ENCODE data around the gene NTSR2. TPM values are rescaled to one million over a fixed set of nuclear protein-coding genes. Genes with fewer than 3 reads are reported as not detected.
"Not testable (repeated sequence)": the region's sequence is repeated elsewhere in the genome, so short reads cannot be mapped to it uniquely, and the experiment has no call there.

The NTSR2 gene
- total and polyA plus RNA-seq, 8 donors: not detected

GRCh38 chr2:11661891-11662435 is 8.0 kb downstream of the NTSR2 start:
- H3K36me3 ChIP-seq: no peaks in the 10 kb centered on the region
- H3K9me3 ChIP-seq: no peaks in the 10 kb centered on the region
- intact Hi-C loops (cut with DNase I): no loop called here
- no peaks in the 10 kb centered on the region for H3K27me3 ChIP-seq
- TF ChIP-seq CTCF (IDR thresholded peaks at IDR 0.05): no peak
- no peak overlapping the region for H3K4me3 ChIP-seq
- 81 to 82% methylated on average over 18 of the region's 18 CpGs for WGBS, 2 donors
- FAIRE-seq (no peak), DNase-seq (no peak), ATAC-seq (no peak)
- no peak overlapping the region for H3K27ac ChIP-seq
- no peaks in the 10 kb centered on the region for H3K4me1 ChIP-seq

GRCh38 chr2:11660396-11660795 is 9.6 kb downstream of the NTSR2 start:
- intact Hi-C loops (cut with DNase I): not testable (repeated sequence)

GRCh38 chr2:11659851-11660250 is 10.1 kb downstream of the NTSR2 start:
- DNase-seq (no peak), FAIRE-seq (no peak), ATAC-seq (no peak)
- H3K27me3 ChIP-seq: no peaks in the 10 kb centered on the region
- H3K4me1 ChIP-seq: no peaks in the 10 kb centered on the region
- 89% methylated on average over 10 of the region's 10 CpGs for WGBS, 2 donors
- no peak for TF ChIP-seq CTCF (IDR thresholded peaks at IDR 0.05)
- H3K27ac ChIP-seq: no peak overlapping the region
- H3K9me3 ChIP-seq: no peaks in the 10 kb centered on the region
- H3K36me3 ChIP-seq: no peaks in the 10 kb centered on the region
- no peak overlapping the region for H3K4me3 ChIP-seq
- intact Hi-C loops (cut with DNase I): no loop called here

More at GRCh38 chr2:11660396-11660795, 9.6 kb downstream of the NTSR2 start:
- not testable (repeated sequence) for ATAC-seq, H3K27me3 ChIP-seq, H3K9me3 ChIP-seq, FAIRE-seq, DNase-seq, H3K4me1 ChIP-seq, H3K4me3 ChIP-seq, H3K27ac ChIP-seq, H3K36me3 ChIP-seq
- 83 to 95% methylated on average over 2 of the region's 2 CpGs for WGBS, 2 donors

- no peak overlapping the region for H3K27ac ChIP-seq
- WGBS, 2 donors: 71 to 83% methylated on average over 11 of the region's 11 CpGs
- no peak for DNase-seq
Measured at GRCh38 chr2:11659115-11659475, 10.9 kb downstream of the NTSR2 start.

GRCh38 chr2:11658208-11659114 is 11.5 kb downstream of the NTSR2 start:
- intact Hi-C loops (cut with DNase I): no loop called here
- H3K27me3 ChIP-seq: no peaks in the 10 kb centered on the region
- ATAC-seq (no peak), FAIRE-seq (no peak), DNase-seq (no peak)
- WGBS, 2 donors: 73 to 82% methylated on average over 19 of the region's 19 CpGs
- H3K27ac ChIP-seq: no peak overlapping the region
- no peak overlapping the region for H3K4me3 ChIP-seq
- no peaks in the 10 kb centered on the region for H3K9me3 ChIP-seq
- no peak for TF ChIP-seq CTCF (IDR thresholded peaks at IDR 0.05)
- no peaks in the 10 kb centered on the region for H3K36me3 ChIP-seq
- H3K4me1 ChIP-seq: no peaks in the 10 kb centered on the region

More at GRCh38 chr2:11659115-11659475, 10.9 kb downstream of the NTSR2 start:
- no peak for TF ChIP-seq CTCF (IDR thresholded peaks at IDR 0.05)
- FAIRE-seq (no peak), ATAC-seq (no peak)
- H3K27me3 ChIP-seq: no peaks in the 10 kb centered on the region
- intact Hi-C loops (cut with DNase I): no loop called here
- H3K9me3 ChIP-seq: no peaks in the 10 kb centered on the region
- no peak overlapping the region for H3K4me3 ChIP-seq
- no peaks in the 10 kb centered on the region for H3K36me3 ChIP-seq
- no peaks in the 10 kb centered on the region for H3K4me1 ChIP-seq
